ENCODE results near the gene STPG1.

Gene STPG1, protein sequence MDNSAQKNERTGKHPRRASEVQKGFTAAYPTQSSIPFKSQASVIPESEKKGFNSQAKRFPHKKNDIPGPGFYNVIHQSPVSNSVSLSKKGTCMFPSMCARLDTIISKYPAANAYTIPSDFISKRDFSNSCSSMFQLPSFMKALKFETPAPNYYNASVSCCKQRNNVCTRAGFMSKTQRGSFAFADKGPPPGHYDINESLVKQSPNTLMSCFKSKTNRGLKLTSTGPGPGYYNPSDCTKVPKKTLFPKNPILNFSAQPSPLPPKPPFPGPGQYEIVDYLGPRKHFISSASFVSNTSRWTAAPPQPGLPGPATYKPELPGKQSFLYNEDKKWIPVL

DNA sequence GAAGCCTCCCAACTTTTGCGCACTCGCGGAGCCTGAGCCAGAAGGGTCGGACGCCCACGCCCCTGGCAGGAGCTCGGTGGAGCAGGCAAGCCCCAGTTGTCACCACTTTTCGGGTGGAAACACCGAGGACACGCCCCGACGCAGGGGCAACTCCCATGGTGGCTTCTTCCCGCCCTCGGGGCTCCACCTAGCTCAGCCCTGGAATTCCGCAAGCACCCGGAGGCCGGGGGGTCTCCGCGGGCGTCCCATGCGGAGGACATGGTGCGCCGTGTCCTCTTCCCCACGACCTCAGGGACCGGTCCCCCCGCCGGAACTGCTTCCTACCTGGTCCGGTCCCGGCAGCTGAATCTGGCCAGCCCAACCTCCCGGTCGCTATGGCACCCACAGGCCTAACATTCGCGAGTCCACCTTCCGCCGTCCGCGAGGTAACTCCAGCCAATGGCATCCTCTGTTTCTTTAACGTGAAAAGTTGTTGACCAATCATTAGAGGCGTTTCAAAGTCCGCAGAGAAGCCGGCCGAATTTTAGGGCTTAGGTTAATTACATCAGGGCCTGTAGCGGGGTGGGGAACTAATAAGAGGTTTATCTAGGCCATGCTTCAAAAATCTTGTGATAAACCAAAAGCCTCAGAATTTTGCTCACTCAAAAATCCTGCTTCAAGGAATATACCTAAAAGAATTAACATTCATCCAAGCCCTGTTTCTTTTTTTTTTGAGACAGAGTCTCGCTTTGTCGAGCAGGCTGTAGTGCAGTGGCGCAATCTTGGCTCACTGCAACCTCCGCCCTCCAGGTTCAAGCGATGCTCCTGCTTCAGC lies at the start of gene STPG1:
Gene STPG1, minus strand, starts transcription at position 433 of the 814 bp plus-strand sequence. CDS start 12,394 bp downstream, outside the sequence.
- ChIA-PET CTCF (interaction anchor here (0.7 to 3.2 kb wide), 8 partner anchors 11 to 278 kb away, joined by 3 to 27 read pairs (median 4); no protein-coding TSS in a partner anchor), POLR2A (interaction anchor here (1.0 to 1.2 kb wide), 2 partner anchors 9 to 14 kb away, joined by 3 to 4 read pairs; no protein-coding TSS in a partner anchor)
- Histone ChIP-seq H3K27ac (ENCODE audit: extremely low read depth, low read depth, low read length) (peak within 1 kb of the TSS; percentile 3; the same call in 1 of the 2 replicates), H3K4me3 (ENCODE audit: low read depth, low read length) (peak within 1 kb of the TSS; percentile 81), H3K36me3 (ENCODE audit: control insufficient read depth in 2 of 2, insufficient read depth in 1 of 2, low read length in 2 of 2) (peaks cover 0 to 7% of the 10 kb centered on the region in 2 experiments; a peak in 1 of 3 replicates), H3K4me1 (ENCODE audit: control insufficient read depth, insufficient read depth, low read length) (peaks cover 6% of the 10 kb centered on the region), H3K9me3 (ENCODE audit: control insufficient read depth, insufficient read depth, low read depth, low read length) (no peaks in the 10 kb centered on the region)
- TF ChIP-seq KLF1 (tag by site-specific recombination; IDR thresholded peaks at IDR 0.05) (peak; percentile 94), ZBTB48 (tag by site-specific recombination; IDR thresholded peaks at IDR 0.05) (no peak; the same call in 1 of the 2 replicates), ZSCAN16 (tag by site-specific recombination; IDR thresholded peaks at IDR 0.05) (no peak), KLF9 (tag by site-specific recombination; IDR thresholded peaks at IDR 0.05; ENCODE audit: low read depth) (peak; percentile 47), ZNF23 (tag by site-specific recombination; IDR thresholded peaks at IDR 0.05; ENCODE audit: borderline replicate concordance) (no peak), ZNF629 (tag by site-specific recombination; IDR thresholded peaks at IDR 0.05) (peak; percentile 80), ZNF248 (tag by site-specific recombination; IDR thresholded peaks at IDR 0.05) (no peak), ZNF335 (tag by site-specific recombination; conservative IDR thresholded peaks at IDR 0.05) (peak; percentile 97), ZNF169 (tag by site-specific recombination; IDR thresholded peaks at IDR 0.05) (no peak), ZNF660 (tag by site-specific recombination; IDR thresholded peaks at IDR 0.05) (peak; percentile 45), EGR2 (tag by site-specific recombination; IDR thresholded peaks at IDR 0.05; ENCODE audit: low read depth) (peak; percentile 60; the same call in 1 of the 2 replicates), ZBTB8A (tag by site-specific recombination; IDR thresholded peaks at IDR 0.05) (peak; percentile 50), ZNF423 (tag by site-specific recombination; IDR thresholded peaks at IDR 0.05) (peak; percentile 75), SP3 (tag by site-specific recombination; IDR thresholded peaks at IDR 0.05) (peak; percentile 69), ZIC2 (tag by site-specific recombination; IDR thresholded peaks at IDR 0.05) (peak; percentile 22; the same call in 1 of the 2 replicates), ZNF600 (tag by site-specific recombination; IDR thresholded peaks at IDR 0.05) (peak; percentile 19; the same call in 1 of the 2 replicates), ZBTB20 (tag by site-specific recombination; IDR thresholded peaks at IDR 0.05) (peak; percentile 47; the same call in 1 of the 2 replicates)
- TF ChIP-seq, protein P1, sequence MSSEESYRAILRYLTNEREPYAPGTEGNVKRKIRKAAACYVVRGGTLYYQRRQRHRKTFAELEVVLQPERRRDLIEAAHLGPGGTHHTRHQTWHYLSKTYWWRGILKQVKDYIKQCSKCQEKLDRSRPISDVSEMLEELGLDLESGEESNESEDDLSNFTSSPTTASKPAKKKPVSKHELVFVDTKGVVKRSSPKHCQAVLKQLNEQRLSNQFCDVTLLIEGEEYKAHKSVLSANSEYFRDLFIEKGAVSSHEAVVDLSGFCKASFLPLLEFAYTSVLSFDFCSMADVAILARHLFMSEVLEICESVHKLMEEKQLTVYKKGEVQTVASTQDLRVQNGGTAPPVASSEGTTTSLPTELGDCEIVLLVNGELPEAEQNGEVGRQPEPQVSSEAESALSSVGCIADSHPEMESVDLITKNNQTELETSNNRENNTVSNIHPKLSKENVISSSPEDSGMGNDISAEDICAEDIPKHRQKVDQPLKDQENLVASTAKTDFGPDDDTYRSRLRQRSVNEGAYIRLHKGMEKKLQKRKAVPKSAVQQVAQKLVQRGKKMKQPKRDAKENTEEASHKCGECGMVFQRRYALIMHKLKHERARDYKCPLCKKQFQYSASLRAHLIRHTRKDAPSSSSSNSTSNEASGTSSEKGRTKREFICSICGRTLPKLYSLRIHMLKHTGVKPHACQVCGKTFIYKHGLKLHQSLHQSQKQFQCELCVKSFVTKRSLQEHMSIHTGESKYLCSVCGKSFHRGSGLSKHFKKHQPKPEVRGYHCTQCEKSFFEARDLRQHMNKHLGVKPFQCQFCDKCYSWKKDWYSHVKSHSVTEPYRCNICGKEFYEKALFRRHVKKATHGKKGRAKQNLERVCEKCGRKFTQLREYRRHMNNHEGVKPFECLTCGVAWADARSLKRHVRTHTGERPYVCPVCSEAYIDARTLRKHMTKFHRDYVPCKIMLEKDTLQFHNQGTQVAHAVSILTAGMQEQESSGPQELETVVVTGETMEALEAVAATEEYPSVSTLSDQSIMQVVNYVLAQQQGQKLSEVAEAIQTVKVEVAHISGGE (tag by site-specific recombination; conservative IDR thresholded peaks at IDR 0.05; ENCODE audit: low read depth): peak; percentile 92
- TF ChIP-seq, protein P2, sequence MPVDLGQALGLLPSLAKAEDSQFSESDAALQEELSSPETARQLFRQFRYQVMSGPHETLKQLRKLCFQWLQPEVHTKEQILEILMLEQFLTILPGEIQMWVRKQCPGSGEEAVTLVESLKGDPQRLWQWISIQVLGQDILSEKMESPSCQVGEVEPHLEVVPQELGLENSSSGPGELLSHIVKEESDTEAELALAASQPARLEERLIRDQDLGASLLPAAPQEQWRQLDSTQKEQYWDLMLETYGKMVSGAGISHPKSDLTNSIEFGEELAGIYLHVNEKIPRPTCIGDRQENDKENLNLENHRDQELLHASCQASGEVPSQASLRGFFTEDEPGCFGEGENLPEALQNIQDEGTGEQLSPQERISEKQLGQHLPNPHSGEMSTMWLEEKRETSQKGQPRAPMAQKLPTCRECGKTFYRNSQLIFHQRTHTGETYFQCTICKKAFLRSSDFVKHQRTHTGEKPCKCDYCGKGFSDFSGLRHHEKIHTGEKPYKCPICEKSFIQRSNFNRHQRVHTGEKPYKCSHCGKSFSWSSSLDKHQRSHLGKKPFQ (tag by site-specific recombination; IDR thresholded peaks at IDR 0.05): no peak
- TF ChIP-seq, protein P3, sequence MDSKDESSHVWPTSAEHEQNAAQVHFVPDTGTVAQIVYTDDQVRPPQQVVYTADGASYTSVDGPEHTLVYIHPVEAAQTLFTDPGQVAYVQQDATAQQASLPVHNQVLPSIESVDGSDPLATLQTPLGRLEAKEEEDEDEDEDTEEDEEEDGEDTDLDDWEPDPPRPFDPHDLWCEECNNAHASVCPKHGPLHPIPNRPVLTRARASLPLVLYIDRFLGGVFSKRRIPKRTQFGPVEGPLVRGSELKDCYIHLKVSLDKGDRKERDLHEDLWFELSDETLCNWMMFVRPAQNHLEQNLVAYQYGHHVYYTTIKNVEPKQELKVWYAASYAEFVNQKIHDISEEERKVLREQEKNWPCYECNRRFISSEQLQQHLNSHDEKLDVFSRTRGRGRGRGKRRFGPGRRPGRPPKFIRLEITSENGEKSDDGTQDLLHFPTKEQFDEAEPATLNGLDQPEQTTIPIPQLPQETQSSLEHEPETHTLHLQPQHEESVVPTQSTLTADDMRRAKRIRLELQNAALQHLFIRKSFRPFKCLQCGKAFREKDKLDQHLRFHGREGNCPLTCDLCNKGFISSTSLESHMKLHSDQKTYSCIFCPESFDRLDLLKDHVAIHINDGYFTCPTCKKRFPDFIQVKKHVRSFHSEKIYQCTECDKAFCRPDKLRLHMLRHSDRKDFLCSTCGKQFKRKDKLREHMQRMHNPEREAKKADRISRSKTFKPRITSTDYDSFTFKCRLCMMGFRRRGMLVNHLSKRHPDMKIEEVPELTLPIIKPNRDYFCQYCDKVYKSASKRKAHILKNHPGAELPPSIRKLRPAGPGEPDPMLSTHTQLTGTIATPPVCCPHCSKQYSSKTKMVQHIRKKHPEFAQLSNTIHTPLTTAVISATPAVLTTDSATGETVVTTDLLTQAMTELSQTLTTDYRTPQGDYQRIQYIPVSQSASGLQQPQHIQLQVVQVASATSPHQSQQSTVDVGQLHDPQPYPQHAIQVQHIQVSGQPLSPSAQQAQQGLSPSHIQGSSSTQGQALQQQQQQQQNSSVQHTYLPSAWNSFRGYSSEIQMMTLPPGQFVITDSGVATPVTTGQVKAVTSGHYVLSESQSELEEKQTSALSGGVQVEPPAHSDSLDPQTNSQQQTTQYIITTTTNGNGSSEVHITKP (tag by site-specific recombination; IDR thresholded peaks at IDR 0.05): peak; percentile 99
- TF ChIP-seq, protein P4, sequence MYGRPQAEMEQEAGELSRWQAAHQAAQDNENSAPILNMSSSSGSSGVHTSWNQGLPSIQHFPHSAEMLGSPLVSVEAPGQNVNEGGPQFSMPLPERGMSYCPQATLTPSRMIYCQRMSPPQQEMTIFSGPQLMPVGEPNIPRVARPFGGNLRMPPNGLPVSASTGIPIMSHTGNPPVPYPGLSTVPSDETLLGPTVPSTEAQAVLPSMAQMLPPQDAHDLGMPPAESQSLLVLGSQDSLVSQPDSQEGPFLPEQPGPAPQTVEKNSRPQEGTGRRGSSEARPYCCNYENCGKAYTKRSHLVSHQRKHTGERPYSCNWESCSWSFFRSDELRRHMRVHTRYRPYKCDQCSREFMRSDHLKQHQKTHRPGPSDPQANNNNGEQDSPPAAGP (tag by site-specific recombination; IDR thresholded peaks at IDR 0.05): peak; percentile 53; the same call in 1 of the 2 replicates
- TF ChIP-seq, protein P5, sequence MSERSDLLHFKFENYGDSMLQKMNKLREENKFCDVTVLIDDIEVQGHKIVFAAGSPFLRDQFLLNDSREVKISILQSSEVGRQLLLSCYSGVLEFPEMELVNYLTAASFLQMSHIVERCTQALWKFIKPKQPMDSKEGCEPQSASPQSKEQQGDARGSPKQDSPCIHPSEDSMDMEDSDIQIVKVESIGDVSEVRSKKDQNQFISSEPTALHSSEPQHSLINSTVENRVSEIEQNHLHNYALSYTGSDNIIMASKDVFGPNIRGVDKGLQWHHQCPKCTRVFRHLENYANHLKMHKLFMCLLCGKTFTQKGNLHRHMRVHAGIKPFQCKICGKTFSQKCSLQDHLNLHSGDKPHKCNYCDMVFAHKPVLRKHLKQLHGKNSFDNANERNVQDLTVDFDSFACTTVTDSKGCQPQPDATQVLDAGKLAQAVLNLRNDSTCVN (tag by site-specific recombination; optimal IDR thresholded peaks at IDR 0.05): peak; percentile 41
- TF ChIP-seq, protein P6, sequence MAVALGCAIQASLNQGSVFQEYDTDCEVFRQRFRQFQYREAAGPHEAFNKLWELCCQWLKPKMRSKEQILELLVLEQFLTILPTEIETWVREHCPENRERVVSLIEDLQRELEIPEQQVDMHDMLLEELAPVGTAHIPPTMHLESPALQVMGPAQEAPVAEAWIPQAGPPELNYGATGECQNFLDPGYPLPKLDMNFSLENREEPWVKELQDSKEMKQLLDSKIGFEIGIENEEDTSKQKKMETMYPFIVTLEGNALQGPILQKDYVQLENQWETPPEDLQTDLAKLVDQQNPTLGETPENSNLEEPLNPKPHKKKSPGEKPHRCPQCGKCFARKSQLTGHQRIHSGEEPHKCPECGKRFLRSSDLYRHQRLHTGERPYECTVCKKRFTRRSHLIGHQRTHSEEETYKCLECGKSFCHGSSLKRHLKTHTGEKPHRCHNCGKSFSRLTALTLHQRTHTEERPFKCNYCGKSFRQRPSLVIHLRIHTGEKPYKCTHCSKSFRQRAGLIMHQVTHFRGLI (tag by site-specific recombination; IDR thresholded peaks at IDR 0.05): peak; percentile 93

Measured in HEK293 (cell line).